RKO (cell line): ENCODE measurements around the gene AUNIP.
A peak's percentile ranks its signal among the peaks of the same experiment; 100 is the strongest.
"Not testable (repeated sequence)": the region's sequence is repeated elsewhere in the genome, so short reads cannot be mapped to it uniquely, and the experiment has no call there.

Experiments used
- DNase-seq: peaks from one replicate; pipeline ENCODE4 v3.0.0-alpha.2; 2016; ENCODE audit warnings: low spot score

Gene AUNIP

DNA sequence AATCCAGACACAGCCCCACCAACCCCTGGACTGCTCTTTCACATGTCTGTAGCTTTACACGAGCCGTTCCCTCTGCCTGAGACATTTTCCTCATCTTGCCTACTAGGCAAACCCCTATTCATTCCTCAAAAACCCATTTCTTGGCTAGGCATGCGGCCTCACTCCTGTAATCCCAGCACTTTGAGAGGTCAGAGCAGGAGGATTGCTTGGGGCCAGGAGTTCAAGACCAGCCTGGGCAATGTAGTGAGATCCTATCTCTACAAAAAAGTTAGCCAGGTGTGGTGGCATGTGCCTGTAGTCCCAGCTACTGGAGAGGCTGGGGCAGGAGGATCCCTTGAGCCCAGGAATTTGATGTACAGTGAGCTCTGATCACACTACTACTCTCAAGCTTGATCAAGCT lies 5.2 kb upstream of the AUNIP start:
- no peak for DNase-seq

DNA sequence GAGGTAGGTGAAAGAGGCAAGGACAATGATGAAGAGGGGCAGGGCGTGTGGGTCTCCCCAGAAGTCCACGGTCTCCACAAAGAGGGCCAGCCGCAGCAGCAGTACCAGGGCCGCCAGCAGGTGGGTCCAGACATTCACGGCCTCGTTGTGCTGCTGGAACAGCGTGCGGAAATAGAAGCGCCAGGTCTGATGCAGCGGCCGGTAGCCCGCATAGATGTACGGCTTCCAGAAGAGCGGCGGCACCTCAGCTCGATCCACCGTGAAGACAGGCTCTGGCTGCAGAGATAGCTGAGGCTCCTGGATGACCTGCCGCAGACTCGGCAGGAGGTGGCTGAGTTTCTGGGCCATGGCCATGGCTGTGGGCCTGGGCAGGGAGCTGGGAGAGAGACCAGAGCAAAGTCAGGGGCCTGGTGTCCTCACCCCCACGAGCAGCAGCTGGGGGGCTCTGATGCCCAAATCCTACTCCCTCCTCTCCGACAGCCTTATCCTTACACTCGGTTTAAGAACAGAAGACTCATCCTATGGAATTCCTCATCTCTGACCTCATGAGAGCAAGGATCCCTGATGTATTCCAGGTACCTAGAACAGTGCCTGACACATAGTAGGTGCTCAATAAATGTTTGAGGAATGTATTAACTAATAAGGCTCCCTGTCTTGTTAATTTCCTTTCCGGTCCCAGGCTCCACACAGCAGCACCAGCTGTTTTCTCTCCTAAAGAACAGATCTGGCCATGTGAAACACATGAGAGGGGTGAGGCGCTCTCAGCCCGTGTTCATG lies 4.4 kb upstream of the AUNIP start:
- no peak for DNase-seq

GRCh38 chr1:25862785-25863485 lies 3.7 kb upstream of the AUNIP start:
- DNase-seq: no peak

GRCh38 chr1:25861316-25862286 lies 2.3 kb upstream of the AUNIP start:
- no peak for DNase-seq

- DNase-seq: peak; percentile 65
These were observed 763 bp downstream of the AUNIP start for GRCh38 chr1:25858494-25858893.

DNA sequence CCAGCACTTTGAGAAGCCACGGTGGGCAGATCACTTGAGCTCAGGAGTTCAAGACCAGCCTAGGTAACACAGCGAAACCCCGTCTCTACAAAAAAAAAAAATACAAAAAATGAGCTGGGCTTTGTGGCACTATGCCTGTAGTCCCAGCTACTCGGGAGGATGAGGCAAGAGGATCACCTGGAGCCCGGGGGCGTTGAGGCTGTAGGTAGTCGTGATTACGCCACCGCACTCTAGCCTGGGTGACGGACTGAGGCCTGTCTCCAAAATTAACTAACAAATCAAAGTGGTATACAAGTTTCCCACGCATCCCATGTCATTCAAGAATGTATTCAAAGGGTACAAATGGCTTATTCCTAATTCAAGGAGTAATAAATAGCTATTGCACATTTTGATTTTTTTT lies 2.4 kb downstream of the AUNIP start:
- no peak for DNase-seq

GRCh38 chr1:25854554-25854953 lies 4.7 kb downstream of the AUNIP start:
- no peak for DNase-seq

DNA sequence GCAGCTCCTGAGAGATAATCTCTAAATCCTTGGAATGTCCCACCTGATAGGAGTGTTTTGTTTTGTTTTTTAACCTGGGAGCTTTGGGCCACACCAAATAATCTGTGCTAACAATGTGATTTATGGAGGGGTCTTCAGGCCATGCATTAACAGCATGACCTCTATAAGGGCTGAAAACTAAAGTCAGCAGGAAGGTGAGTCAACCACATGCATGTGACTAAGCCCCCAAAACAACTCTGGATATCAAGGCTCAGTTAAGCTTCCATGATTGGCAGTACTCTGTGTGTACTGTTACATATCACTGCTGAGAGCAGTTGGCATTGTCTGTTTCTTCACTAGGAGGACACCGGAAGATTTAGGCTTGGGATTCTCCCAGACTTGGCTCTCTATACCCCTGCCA lies 10.7 kb downstream of the AUNIP start:
- DNase-seq: peak; percentile 39

DNA sequence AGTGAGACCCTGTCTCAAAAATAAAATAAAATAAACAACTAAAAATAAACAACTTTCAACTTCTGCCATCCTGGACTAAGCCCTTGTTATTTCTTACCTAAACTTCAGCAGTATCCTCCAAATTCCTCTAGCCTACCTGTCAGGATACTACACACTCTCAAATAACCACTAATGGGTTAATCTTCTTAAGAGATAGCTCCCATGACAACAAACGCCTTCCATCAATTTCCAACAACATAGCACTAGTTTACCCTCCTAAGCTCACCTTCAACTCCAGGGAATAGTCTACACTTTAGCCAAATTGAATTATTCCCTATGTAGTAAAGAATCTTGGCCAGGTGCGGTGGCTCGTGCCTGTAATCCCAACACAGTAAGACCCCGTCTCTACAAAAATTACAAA lies 11.3 kb downstream of the AUNIP start:
- no peak for DNase-seq

- DNase-seq: no peak
These were observed 13.6 kb downstream of the AUNIP start for GRCh38 chr1:25845664-25846063.

- no peak for DNase-seq
These were observed 14.5 kb downstream of the AUNIP start for GRCh38 chr1:25844536-25845337.

DNA sequence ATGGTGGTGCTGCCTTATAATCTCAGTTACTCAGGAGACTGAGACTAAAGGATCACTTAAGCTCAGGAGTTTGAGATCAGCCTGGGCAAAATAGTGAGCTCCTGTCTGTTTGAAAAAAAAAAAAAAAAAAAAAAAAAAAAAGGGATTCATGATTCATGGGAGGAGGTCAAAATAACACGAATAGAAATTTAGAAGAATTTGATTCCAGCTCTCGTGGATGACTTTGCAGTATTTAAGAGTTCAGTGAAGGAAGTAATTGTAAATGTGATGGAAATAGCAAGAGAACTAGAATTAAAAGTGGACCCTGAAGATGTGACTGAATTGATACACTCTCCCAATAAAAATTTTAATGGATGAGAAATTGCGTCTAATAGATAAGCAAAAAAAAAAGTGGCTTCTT lies 15.8 kb downstream of the AUNIP start:
- DNase-seq: no peak

GRCh38 chr1:25839808-25840207 lies 19.4 kb downstream of the AUNIP start:
- DNase-seq: not testable (repeated sequence)

GRCh38 chr1:25837262-25837875 lies 21.9 kb downstream of the AUNIP start:
- DNase-seq: no peak

GRCh38 chr1:25836695-25837094 lies 22.6 kb downstream of the AUNIP start:
- no peak for DNase-seq

DNA sequence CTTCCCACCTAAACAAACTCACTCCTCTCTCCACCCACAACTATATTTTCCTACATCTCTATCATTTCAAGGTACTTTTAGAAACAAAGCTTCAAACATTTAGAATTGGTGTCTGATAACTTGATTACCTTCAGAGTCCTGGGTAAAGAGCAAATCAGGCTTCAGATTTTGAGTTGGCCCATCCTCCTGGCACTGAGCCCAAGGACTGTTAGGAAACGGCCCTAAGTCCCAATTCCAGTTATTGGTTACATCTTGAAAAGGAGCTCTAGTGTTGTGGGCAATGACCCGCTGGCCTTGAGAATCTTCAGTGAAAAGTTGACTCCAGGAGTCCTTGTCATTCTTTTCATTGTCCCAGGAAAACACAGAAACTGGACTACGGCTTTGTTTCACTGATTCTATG lies 24.4 kb downstream of the AUNIP start:
- no peak for DNase-seq

DNA sequence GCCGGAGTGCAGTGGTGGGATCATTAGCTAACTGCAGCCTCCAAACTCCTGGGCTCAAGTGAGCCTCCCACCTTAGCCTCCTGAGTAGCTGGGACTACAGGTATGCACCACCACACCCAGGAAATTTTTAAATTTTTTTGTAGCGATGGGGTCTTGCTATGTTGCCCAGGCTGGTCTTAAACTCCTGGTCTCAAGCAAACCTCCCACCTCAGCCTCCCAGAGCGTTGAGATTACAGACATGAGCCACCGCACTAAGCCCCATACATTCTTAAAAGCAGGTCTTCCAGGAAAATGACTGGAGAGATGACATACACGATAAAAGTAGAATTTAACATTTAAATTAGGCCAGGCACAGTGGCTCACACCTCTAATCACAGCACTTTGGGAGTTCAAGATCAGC lies 26.1 kb downstream of the AUNIP start:
- no peak for DNase-seq

GRCh38 chr1:25832336-25833037 lies 26.8 kb downstream of the AUNIP start:
- DNase-seq: no peak

DNA sequence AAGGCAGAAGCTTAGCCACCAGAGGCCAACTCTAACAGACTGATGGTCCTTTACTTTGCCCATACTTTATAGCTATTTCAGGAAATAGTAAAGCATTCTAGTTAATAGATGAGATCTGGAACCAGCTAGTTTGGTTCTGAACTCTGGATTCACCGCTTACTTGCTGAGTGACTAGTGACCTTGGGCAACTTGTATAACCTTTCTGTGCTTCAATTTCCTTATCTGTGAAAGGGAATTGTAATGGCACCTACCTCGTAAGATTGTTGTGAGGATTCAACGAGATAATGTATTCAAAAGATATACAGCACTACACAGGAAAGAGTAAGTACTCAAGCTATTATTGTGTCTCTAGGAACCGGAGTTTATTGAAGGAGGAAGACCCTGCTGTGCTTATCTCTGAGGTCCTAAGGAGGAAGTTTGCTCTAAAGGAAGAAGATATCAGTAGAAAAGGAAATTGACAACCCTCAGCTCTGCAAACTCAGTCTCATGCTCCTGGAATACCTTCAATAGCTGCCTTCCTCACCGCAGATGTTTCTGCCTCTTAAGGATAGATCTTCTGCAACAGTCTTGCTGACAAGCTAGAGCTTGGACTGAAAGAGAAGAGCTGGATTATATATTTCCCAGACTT lies 27.6 kb downstream of the AUNIP start:
- no peak for DNase-seq

DNA sequence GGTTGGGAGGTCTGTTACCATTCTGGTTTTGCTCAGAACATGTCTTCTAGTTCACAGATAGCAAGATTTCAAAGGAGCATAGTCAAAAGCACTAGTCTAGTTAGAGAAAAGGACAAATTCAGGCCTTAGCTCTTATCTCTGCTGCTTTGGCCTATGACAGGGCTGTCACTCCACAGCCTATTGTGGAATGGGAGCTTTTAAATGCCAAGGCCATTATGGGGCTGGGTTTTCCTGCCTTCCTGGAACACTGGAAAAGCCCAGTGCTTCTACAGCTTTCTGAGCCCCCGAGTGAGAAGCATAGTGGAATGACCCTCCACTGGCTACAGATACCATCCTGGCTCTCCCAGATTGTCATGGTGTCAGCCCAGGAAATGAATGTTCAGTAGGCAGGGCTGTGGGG lies 30.2 kb downstream of the AUNIP start:
- DNase-seq: no peak
